WTC11 (cell line): ENCODE measurements around the gene DHTKD1.
A peak's percentile ranks its signal among the peaks of the same experiment; 100 is the strongest.

Experiments
- CREB1 ChIP-seq: sonication (generic); formaldehyde crosslinking; IDR thresholded peaks from 2 replicates; pipeline ENCODE4 v1.8.0; 2023; ENCODE audit warnings: mild to moderate bottlenecking, missing genetic modification reagents
- RORB ChIP-seq: fragments of 250-450 bp; sonication (Bioruptor Pico); IDR thresholded peaks from 2 replicates; pipeline ENCODE4 v1.9.0; 2021; ENCODE audit warnings: mild to moderate bottlenecking
- TEAD4 ChIP-seq: sonication (generic); formaldehyde crosslinking; IDR thresholded peaks from 2 replicates; pipeline ENCODE4 v1.8.0; 2022; ENCODE audit warnings: mild to moderate bottlenecking, missing genetic modification reagents
- ZNF121 ChIP-seq: sonication (generic); formaldehyde crosslinking; IDR thresholded peaks from 2 replicates; pipeline ENCODE4 v1.8.0; 2023; ENCODE audit warnings: missing genetic modification reagents
- TF ChIP-seq, protein P1 (sequence below): fragments of 250-450 bp; sonication (Bioruptor Pico); IDR thresholded peaks from 2 replicates; pipeline ENCODE4 v1.9.0; 2021; ENCODE audit warnings: mild to moderate bottlenecking, borderline replicate concordance
- TF ChIP-seq, protein P2 (sequence below): fragments of 200-600 bp; IDR thresholded peaks from 2 replicates; pipeline ENCODE4 v1.8.0; 2022; ENCODE audit warnings: antibody characterized with exemption
- TF ChIP-seq, protein P3 (sequence below): sonication (generic); formaldehyde crosslinking; IDR thresholded peaks from 2 replicates; pipeline ENCODE4 v1.8.0; 2022; ENCODE audit warnings: mild to moderate bottlenecking, missing genetic modification reagents
- TF ChIP-seq, protein P4 (sequence below): sonication (generic); formaldehyde crosslinking; IDR thresholded peaks from 2 replicates; pipeline ENCODE4 v1.8.1; 2023; ENCODE audit warnings: mild to moderate bottlenecking, missing genetic modification reagents, moderate library complexity
- TF ChIP-seq, protein P5 (sequence below): sonication (generic); formaldehyde crosslinking; IDR thresholded peaks from 2 replicates; pipeline ENCODE4 v1.8.1; 2023; ENCODE audit warnings: mild to moderate bottlenecking, moderate library complexity, missing genetic modification reagents
- TF ChIP-seq, protein P6 (sequence below): sonication (generic); formaldehyde crosslinking; IDR thresholded peaks from 2 replicates; pipeline ENCODE4 v1.8.0; 2022; ENCODE audit warnings: mild to moderate bottlenecking, missing genetic modification reagents

DNA sequence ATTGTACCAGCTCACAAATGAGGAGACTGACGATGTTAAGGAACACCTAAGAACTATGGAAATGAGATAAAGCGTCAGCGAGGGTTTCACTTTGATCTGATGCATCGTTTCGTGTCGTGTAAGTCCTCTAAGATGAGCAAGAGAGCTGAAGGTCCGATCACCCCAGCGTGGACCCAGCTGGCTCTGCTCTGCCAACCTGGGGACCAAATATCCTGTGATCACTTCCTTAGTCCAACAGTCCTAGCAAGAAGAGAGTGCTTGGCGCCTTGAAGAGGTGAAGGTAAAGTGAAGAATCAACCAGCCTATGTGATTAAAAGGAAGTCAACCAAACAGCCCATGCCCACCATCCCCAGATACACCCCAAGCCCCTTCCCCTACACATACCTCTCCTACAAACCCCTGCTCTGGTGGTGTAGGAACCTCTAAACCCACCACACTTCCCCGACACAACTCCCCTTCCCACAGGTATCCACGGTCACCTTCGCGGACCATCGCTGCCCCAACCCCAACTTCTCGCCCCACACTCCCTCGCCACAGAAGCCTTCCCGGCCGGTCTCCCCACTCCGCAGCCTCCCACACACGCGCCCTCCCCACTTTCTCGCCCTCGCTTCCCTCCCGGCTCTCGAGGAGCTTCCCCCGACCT, 26.9 kb upstream of the DHTKD1 start:
- TF ChIP-seq CREB1 (CRISPR knock-in tag) (no peak), TEAD4 (CRISPR knock-in tag) (no peak), RORB (no peak), ZNF121 (CRISPR knock-in tag) (no peak)
- TF ChIP-seq, protein P1, sequence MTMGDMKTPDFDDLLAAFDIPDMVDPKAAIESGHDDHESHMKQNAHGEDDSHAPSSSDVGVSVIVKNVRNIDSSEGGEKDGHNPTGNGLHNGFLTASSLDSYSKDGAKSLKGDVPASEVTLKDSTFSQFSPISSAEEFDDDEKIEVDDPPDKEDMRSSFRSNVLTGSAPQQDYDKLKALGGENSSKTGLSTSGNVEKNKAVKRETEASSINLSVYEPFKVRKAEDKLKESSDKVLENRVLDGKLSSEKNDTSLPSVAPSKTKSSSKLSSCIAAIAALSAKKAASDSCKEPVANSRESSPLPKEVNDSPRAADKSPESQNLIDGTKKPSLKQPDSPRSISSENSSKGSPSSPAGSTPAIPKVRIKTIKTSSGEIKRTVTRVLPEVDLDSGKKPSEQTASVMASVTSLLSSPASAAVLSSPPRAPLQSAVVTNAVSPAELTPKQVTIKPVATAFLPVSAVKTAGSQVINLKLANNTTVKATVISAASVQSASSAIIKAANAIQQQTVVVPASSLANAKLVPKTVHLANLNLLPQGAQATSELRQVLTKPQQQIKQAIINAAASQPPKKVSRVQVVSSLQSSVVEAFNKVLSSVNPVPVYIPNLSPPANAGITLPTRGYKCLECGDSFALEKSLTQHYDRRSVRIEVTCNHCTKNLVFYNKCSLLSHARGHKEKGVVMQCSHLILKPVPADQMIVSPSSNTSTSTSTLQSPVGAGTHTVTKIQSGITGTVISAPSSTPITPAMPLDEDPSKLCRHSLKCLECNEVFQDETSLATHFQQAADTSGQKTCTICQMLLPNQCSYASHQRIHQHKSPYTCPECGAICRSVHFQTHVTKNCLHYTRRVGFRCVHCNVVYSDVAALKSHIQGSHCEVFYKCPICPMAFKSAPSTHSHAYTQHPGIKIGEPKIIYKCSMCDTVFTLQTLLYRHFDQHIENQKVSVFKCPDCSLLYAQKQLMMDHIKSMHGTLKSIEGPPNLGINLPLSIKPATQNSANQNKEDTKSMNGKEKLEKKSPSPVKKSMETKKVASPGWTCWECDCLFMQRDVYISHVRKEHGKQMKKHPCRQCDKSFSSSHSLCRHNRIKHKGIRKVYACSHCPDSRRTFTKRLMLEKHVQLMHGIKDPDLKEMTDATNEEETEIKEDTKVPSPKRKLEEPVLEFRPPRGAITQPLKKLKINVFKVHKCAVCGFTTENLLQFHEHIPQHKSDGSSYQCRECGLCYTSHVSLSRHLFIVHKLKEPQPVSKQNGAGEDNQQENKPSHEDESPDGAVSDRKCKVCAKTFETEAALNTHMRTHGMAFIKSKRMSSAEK (CRISPR knock-in tag), result no peak
- TF ChIP-seq, protein P2, sequence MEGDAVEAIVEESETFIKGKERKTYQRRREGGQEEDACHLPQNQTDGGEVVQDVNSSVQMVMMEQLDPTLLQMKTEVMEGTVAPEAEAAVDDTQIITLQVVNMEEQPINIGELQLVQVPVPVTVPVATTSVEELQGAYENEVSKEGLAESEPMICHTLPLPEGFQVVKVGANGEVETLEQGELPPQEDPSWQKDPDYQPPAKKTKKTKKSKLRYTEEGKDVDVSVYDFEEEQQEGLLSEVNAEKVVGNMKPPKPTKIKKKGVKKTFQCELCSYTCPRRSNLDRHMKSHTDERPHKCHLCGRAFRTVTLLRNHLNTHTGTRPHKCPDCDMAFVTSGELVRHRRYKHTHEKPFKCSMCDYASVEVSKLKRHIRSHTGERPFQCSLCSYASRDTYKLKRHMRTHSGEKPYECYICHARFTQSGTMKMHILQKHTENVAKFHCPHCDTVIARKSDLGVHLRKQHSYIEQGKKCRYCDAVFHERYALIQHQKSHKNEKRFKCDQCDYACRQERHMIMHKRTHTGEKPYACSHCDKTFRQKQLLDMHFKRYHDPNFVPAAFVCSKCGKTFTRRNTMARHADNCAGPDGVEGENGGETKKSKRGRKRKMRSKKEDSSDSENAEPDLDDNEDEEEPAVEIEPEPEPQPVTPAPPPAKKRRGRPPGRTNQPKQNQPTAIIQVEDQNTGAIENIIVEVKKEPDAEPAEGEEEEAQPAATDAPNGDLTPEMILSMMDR, result no peak
- TF ChIP-seq, protein P3, sequence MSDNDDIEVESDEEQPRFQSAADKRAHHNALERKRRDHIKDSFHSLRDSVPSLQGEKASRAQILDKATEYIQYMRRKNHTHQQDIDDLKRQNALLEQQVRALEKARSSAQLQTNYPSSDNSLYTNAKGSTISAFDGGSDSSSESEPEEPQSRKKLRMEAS (CRISPR knock-in tag), result no peak
- TF ChIP-seq, protein P4, sequence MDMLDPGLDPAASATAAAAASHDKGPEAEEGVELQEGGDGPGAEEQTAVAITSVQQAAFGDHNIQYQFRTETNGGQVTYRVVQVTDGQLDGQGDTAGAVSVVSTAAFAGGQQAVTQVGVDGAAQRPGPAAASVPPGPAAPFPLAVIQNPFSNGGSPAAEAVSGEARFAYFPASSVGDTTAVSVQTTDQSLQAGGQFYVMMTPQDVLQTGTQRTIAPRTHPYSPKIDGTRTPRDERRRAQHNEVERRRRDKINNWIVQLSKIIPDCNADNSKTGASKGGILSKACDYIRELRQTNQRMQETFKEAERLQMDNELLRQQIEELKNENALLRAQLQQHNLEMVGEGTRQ (CRISPR knock-in tag), result no peak
- TF ChIP-seq, protein P5, sequence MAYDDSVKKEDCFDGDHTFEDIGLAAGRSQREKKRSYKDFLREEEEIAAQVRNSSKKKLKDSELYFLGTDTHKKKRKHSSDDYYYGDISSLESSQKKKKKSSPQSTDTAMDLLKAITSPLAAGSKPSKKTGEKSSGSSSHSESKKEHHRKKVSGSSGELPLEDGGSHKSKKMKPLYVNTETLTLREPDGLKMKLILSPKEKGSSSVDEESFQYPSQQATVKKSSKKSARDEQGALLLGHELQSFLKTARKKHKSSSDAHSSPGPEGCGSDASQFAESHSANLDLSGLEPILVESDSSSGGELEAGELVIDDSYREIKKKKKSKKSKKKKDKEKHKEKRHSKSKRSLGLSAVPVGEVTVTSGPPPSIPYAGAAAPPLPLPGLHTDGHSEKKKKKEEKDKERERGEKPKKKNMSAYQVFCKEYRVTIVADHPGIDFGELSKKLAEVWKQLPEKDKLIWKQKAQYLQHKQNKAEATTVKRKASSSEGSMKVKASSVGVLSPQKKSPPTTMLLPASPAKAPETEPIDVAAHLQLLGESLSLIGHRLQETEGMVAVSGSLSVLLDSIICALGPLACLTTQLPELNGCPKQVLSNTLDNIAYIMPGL (CRISPR knock-in tag), result 0 out of 2 replicates have a peak, but pooled peaks have one; percentile 5
- TF ChIP-seq, protein P6, sequence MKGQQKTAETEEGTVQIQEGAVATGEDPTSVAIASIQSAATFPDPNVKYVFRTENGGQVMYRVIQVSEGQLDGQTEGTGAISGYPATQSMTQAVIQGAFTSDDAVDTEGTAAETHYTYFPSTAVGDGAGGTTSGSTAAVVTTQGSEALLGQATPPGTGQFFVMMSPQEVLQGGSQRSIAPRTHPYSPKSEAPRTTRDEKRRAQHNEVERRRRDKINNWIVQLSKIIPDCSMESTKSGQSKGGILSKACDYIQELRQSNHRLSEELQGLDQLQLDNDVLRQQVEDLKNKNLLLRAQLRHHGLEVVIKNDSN (CRISPR knock-in tag), result no peak
